Suprapubic skin (tissue), 4 donors: ENCODE data around the gene NVL.

Experiments
- POLR2A ChIP-seq, 2 donors: fragments of 450-650 bp; IDR thresholded peaks; one replicate each; pipeline ENCODE4 v1.6.1; 2017; ENCODE audit warnings: antibody characterized with exemption in 2 of 2, mild to moderate bottlenecking in 2 of 2, moderate library complexity in 2 of 2
- POLR2AphosphoS5 ChIP-seq, 3 donors: sonication (generic); formaldehyde crosslinking; IDR thresholded peaks; one replicate each; pipeline ENCODE4 v1.6.1; 2017; ENCODE audit warnings: antibody characterized with exemption in 3 of 3

- no peak for TF ChIP-seq POLR2A (IDR thresholded peaks at IDR 0.05)
- no peak for TF ChIP-seq POLR2AphosphoS5 (IDR thresholded peaks at IDR 0.05)
Observed at GRCh38 chr1:224217655-224218623, 112.0 kb downstream of the NVL start.
